ENCODE data around the gene MORC3. TPM values are rescaled to one million over a fixed set of nuclear protein-coding genes. Genes with fewer than 3 reads are reported as not detected.
A peak's percentile ranks its signal among the peaks of the same experiment; 100 is the strongest.

Gene MORC3
- total RNA-seq, 3 donors from 2014 or later (not counting 1 experiment from before 2014, with no cell fraction given), result 59.7 to 74.1 (median 64.8) TPM

GRCh38 chr21:36385233-36386030 is 65.4 kb downstream of the MORC3 start, which contains the start of gene CHAF1B:
CHAF1B (plus strand) TSS chr21:36385392; CDS start chr21:36386137, 745 bp downstream.
- no peak within 1 kb of the TSS for H3K27ac ChIP-seq (ENCODE audit: low read length)
- H3K4me1 Mint-ChIP-seq, result peaks cover 5% of the 10 kb centered on the region in 2 donors
- WGBS (ENCODE audit: insufficient coverage), result 2% methylated on average over 77 of the region's 77 CpGs
- peak within 1 kb of the TSS in 1 of 2 donors; percentile 53 for H3K27ac Mint-ChIP-seq
- DNase-seq (peak; percentile 88 to 90), ATAC-seq (peak; percentile 99 to 100 (median 99))
- no peak for TF ChIP-seq CTCF (IDR thresholded peaks at IDR 0.05)
- H3K27me3 ChIP-seq (ENCODE audit: control insufficient read depth, insufficient read depth, low read length), result no peaks in the 10 kb centered on the region
- H3K4me3 Mint-ChIP-seq, result peak within 1 kb of the TSS; percentile 84
- H3K4me1 ChIP-seq (ENCODE audit: control insufficient read depth, insufficient read depth, low read length), result peaks cover 12% of the 10 kb centered on the region
- H3K9me3 ChIP-seq (ENCODE audit: control insufficient read depth, insufficient read depth, low read length), result no peaks in the 10 kb centered on the region
- no peaks in the 10 kb centered on the region for H3K36me3 Mint-ChIP-seq
- H3K27me3 Mint-ChIP-seq (ENCODE audit: low read depth in 2 of 2), result no peaks in the 10 kb centered on the region
- H3K9me3 Mint-ChIP-seq, result no peaks in the 10 kb centered on the region
- no peaks in the 10 kb centered on the region for H3K36me3 ChIP-seq (ENCODE audit: control insufficient read depth, insufficient read depth, low read length)
- peak within 1 kb of the TSS; percentile 28 for H3K4me3 ChIP-seq (ENCODE audit: low read length)
- intact Hi-C loops (cut with micrococcal nuclease), result loop anchor here (5.0 kb wide), 1 partner anchor 63 kb away; the partner anchor contains the start of gene MORC3

- no peaks in the 10 kb centered on the region for H3K9me3 Mint-ChIP-seq
- H3K36me3 Mint-ChIP-seq, result no peaks in the 10 kb centered on the region
- TF ChIP-seq CTCF (IDR thresholded peaks at IDR 0.05), result no peak
- peak overlapping the region; percentile 84 for H3K4me3 Mint-ChIP-seq
- DNase-seq, result no peak
- Histone ChIP-seq H3K9me3 (ENCODE audit: control insufficient read depth, insufficient read depth, low read length) (no peaks in the 10 kb centered on the region), H3K36me3 (ENCODE audit: control insufficient read depth, insufficient read depth, low read length) (no peaks in the 10 kb centered on the region), H3K4me3 (ENCODE audit: low read length) (peak overlapping the region; percentile 28), H3K4me1 (ENCODE audit: control insufficient read depth, insufficient read depth, low read length) (peaks cover 12% of the 10 kb centered on the region), H3K27ac (ENCODE audit: low read length) (no peak overlapping the region), H3K27me3 (ENCODE audit: control insufficient read depth, insufficient read depth, low read length) (no peaks in the 10 kb centered on the region)
- H3K27me3 Mint-ChIP-seq (ENCODE audit: low read depth in 2 of 2), result no peaks in the 10 kb centered on the region
- 87% methylated on average over 21 of the region's 21 CpGs for WGBS (ENCODE audit: insufficient coverage)
- H3K4me1 Mint-ChIP-seq, result peaks cover 5% of the 10 kb centered on the region in 2 donors
- no peak for ATAC-seq
- H3K27ac Mint-ChIP-seq, result peak overlapping the region in 1 of 2 donors; percentile 53
- intact Hi-C loops (cut with micrococcal nuclease), result loop anchor here (5.0 kb wide), 1 partner anchor 64 kb away; the partner anchor contains the start of gene MORC3
These were observed 66.1 kb downstream of the MORC3 start for GRCh38 chr21:36386031-36386642.

GRCh38 chr21:36388096-36388495 is 68.1 kb downstream of the MORC3 start:
- WGBS (ENCODE audit: insufficient coverage), result 99% methylated on average over 6 of the region's 6 CpGs
- H3K4me1 Mint-ChIP-seq, result peaks cover 5% of the 10 kb centered on the region in 2 donors
- H3K27me3 Mint-ChIP-seq (ENCODE audit: low read depth in 2 of 2), result no peaks in the 10 kb centered on the region
- intact Hi-C loops (cut with micrococcal nuclease), result loop anchor here (5.0 kb wide), 1 partner anchor 66 kb away; the partner anchor contains the start of gene MORC3
- TF ChIP-seq CTCF (IDR thresholded peaks at IDR 0.05), result no peak
- Histone ChIP-seq H3K9me3 (ENCODE audit: control insufficient read depth, insufficient read depth, low read length) (no peaks in the 10 kb centered on the region), H3K27me3 (ENCODE audit: control insufficient read depth, insufficient read depth, low read length) (no peaks in the 10 kb centered on the region), H3K4me1 (ENCODE audit: control insufficient read depth, insufficient read depth, low read length) (peaks cover 12% of the 10 kb centered on the region), H3K4me3 (ENCODE audit: low read length) (no peak overlapping the region), H3K27ac (ENCODE audit: low read length) (no peak overlapping the region), H3K36me3 (ENCODE audit: control insufficient read depth, insufficient read depth, low read length) (no peaks in the 10 kb centered on the region)
- no peak for ATAC-seq
- peak overlapping the region; percentile 6 for H3K4me3 Mint-ChIP-seq
- no peak for DNase-seq
- H3K9me3 Mint-ChIP-seq, result no peaks in the 10 kb centered on the region
- H3K27ac Mint-ChIP-seq, result no peak overlapping the region
- H3K36me3 Mint-ChIP-seq, result no peaks in the 10 kb centered on the region

All from natural killer cell (primary cell).